ENCODE measurements around the gene GUSB.
"Not testable (repeated sequence)": the region's sequence is repeated elsewhere in the genome, so short reads cannot be mapped to it uniquely, and the experiment has no call there.

DNA sequence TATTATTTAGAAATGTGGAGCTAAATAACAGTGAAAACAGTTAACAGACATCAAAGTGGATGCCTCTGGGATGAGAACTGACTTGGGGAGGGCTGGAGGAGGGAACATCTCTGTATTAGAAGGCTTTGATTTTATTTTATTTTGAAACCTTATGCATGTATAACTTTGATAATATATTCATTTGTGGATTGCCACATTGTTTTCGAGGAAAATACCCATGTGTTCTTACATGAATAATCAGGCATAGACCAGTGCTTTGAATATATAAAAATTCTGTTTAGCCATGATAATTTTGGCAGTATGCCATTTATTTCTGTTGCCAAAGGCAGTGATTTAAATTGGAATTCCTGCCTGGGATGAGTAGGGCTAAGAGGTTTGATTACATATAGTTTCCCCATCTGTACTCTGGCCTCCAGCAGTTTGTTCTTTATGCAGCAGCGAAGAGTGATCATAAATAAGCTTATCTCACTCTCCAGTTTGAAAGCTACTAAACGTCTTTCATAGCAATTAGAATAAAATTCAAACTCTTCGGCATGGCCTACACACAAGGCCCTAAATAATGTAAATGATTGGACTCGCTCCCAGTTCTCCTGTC lies 18.9 kb upstream of the GUSB start:
- not testable (repeated sequence) for TF ChIP-seq POLR2AphosphoS5 (IDR thresholded peaks at IDR 0.05; ENCODE audit: low read depth, low read length); KDM5A (IDR thresholded peaks at IDR 0.05; ENCODE audit: low read length); RFX5 (IDR thresholded peaks at IDR 0.05; ENCODE audit: borderline replicate concordance, low read depth, low read length); KDM1A (IDR thresholded peaks at IDR 0.05; ENCODE audit: borderline replicate concordance, low read length); EP300 (IDR thresholded peaks at IDR 0.05; ENCODE audit: borderline replicate concordance in 1 of 2, low read depth in 2 of 2, low read length in 2 of 2); POLR2A (IDR thresholded peaks at IDR 0.05; ENCODE audit: control extremely low read depth in 1 of 2, low read depth in 2 of 2, low read length in 2 of 2); RAD21 (IDR thresholded peaks at IDR 0.05 in 1 of 2, conservative IDR thresholded peaks at IDR 0.05 in 1 of 2; ENCODE audit: low read depth in 2 of 2, low read length in 2 of 2); JUND (IDR thresholded peaks at IDR 0.05; ENCODE audit: low read length); ZNF274 (IDR thresholded peaks at IDR 0.05; ENCODE audit: borderline replicate concordance, extremely low read depth, low read length); CTCF (IDR thresholded peaks at IDR 0.05; ENCODE audit: control extremely low read depth in 1 of 3, insufficient read depth in 1 of 3, low read depth in 1 of 3, low read length in 3 of 3)
- TF ChIP-seq, protein P1, sequence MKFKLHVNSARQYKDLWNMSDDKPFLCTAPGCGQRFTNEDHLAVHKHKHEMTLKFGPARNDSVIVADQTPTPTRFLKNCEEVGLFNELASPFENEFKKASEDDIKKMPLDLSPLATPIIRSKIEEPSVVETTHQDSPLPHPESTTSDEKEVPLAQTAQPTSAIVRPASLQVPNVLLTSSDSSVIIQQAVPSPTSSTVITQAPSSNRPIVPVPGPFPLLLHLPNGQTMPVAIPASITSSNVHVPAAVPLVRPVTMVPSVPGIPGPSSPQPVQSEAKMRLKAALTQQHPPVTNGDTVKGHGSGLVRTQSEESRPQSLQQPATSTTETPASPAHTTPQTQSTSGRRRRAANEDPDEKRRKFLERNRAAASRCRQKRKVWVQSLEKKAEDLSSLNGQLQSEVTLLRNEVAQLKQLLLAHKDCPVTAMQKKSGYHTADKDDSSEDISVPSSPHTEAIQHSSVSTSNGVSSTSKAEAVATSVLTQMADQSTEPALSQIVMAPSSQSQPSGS (IDR thresholded peaks at IDR 0.05; ENCODE audit: low read length), result not testable (repeated sequence)

Measured in H1 (cell line).